ENCODE data around the gene DYNLL1.

DYNLL1 gene

GRCh38 chr12:120469450-120470149, 26.3 kb upstream of the DYNLL1 start, which contains the start of gene SRSF9:
Gene SRSF9 (minus strand): TSS chr12:120469748. CDS start chr12:120469609, 139 bp downstream.
- TF ChIP-seq CTCF (IDR thresholded peaks at IDR 0.05) = peak; percentile 89

GRCh38 chr12:120470150-120470784, 25.6 kb upstream of the DYNLL1 start:
- TF ChIP-seq CTCF (IDR thresholded peaks at IDR 0.05) = no peak

GRCh38 chr12:120472521-120472920, 23.4 kb upstream of the DYNLL1 start:
- TF ChIP-seq CTCF (IDR thresholded peaks at IDR 0.05) = no peak

GRCh38 chr12:120473807-120474615, 21.9 kb upstream of the DYNLL1 start:
- TF ChIP-seq CTCF (IDR thresholded peaks at IDR 0.05) = no peak

GRCh38 chr12:120474616-120474960, 21.3 kb upstream of the DYNLL1 start:
- no peak for TF ChIP-seq CTCF (IDR thresholded peaks at IDR 0.05)

- no peak for TF ChIP-seq CTCF (IDR thresholded peaks at IDR 0.05)
These were observed 20.3 kb upstream of the DYNLL1 start for GRCh38 chr12:120475643-120476042.

- no peak for TF ChIP-seq CTCF (IDR thresholded peaks at IDR 0.05)
These were observed 16.5 kb upstream of the DYNLL1 start for GRCh38 chr12:120479458-120479857.
